Parathyroid adenoma (tissue), 2 donors: ENCODE results near the gene MYEOV.

ENCODE experiments used
- H2AFZ ChIP-seq: fragments of 300-600 bp; sonication (generic); one replicate; pipeline ENCODE4 v1.7.0; 2017; ENCODE audit warnings: antibody characterized with exemption, mild to moderate bottlenecking
- H3K27ac ChIP-seq: fragments of 300-600 bp; sonication (generic); one replicate; pipeline ENCODE4 v1.7.0; 2017
- H3K27me3 ChIP-seq: fragments of 300-600 bp; sonication (generic); one replicate; pipeline ENCODE4 v1.7.0; 2017; ENCODE audit warnings: low read length; ENCODE audit not compliant: control insufficient read depth, insufficient read depth
- H3K36me3 ChIP-seq: fragments of 300-600 bp; sonication (generic); one replicate; pipeline ENCODE4 v1.7.0; 2017; ENCODE audit warnings: low read length; ENCODE audit not compliant: control insufficient read depth, insufficient read depth
- H3K4me1 ChIP-seq: fragments of 300-600 bp; sonication (generic); one replicate; pipeline ENCODE4 v1.7.0; 2017; ENCODE audit warnings: control low read depth
- H3K4me2 ChIP-seq: fragments of 300-600 bp; sonication (generic); one replicate; pipeline ENCODE4 v1.7.0; 2017; ENCODE audit warnings: low read length
- H3K4me3 ChIP-seq: fragments of 300-600 bp; sonication (generic); one replicate; pipeline ENCODE4 v1.7.0; 2017; ENCODE audit warnings: low read depth, low read length
- H3K79me2 ChIP-seq: fragments of 300-600 bp; sonication (generic); one replicate; pipeline ENCODE4 v1.7.0; 2017; ENCODE audit warnings: control low read depth
- H3K9ac ChIP-seq: fragments of 300-600 bp; sonication (generic); one replicate; pipeline ENCODE4 v1.7.0; 2017; ENCODE audit warnings: mild to moderate bottlenecking
- H3K9me3 ChIP-seq: fragments of 300-600 bp; sonication (generic); one replicate; pipeline ENCODE4 v1.7.0; 2017; ENCODE audit warnings: low read length; ENCODE audit not compliant: control insufficient read depth
- TF ChIP-seq, protein P1 (sequence below): fragments of 300-600 bp; sonication (generic); IDR thresholded peaks from one replicate; pipeline ENCODE4 v1.7.0; 2017; ENCODE audit warnings: antibody characterized with exemption, mild to moderate bottlenecking
- donor health status: primary hyperparathyroidism.

Gene MYEOV

DNA sequence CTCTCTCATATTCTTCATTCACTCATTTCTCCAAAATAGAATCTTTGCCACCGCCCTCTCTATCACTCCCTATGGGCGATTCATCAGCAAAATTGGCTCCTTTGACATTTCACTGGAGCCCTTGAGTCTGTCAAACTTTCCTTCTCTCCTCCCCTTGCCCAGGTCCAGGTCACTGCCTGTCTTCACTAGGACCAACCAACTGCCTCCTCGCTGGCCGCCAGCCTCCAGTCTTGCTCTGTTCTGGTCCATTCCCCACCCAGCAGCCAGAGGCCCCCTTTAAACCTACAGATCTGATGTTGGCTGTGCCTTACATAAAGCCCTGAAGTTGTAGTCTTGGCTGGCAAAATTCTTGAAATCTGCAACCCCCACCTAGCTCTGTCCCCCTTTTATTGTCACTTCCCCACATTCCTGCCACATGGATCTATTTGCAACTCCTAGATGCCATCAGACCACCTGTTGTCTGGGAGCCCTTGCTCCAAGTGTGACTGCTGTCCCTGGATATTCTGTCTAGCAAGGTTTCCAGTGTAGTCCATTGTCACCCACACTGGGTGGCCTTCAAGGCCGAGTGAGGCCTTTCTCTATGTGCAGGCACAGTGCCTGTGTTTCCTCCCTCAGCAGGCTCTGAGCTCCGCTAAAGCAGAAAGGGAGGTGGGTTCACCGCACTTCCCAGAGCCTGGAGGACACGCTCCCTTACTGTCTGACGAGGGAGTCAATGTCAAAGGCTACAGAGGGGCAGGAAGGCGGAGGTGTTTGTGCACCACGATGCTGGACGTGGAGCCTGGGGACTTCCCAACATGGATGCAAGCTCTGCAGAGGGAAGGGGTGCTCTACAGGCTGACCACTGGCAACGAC lies 25.5 kb downstream of the MYEOV start:
- H3K4me3 ChIP-seq, result no peak overlapping the region

DNA sequence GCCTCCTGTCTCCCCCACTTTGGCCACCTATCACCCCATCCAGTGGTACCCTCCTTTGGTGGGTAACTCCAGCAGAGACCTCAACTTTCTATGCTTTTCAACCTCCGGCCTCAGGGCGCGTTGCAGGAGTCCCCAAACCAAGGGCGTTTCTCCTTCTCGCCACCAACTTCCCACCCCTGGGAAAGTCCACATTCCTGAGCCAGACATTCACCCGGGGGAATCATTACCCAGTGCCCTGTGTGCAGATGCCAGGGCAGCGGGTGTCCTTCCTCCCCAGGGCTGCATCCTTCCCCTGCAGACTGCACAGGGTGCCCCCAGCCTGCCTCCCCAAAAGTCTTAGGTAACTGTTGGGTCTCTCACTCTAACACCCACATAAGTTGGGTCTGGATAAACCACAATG lies 26.4 kb downstream of the MYEOV start:
- Histone ChIP-seq H3K9ac (no peak overlapping the region), H2AFZ (no peak overlapping the region), H3K79me2 (no peaks in the 10 kb centered on the region), H3K9me3 (no peaks in the 10 kb centered on the region), H3K4me3 (no peak overlapping the region), H3K36me3 (no peaks in the 10 kb centered on the region), H3K4me1 (no peaks in the 10 kb centered on the region), H3K27me3 (no peaks in the 10 kb centered on the region), H3K4me2 (no peak overlapping the region), H3K27ac (no peak overlapping the region)
- TF ChIP-seq, protein P1, sequence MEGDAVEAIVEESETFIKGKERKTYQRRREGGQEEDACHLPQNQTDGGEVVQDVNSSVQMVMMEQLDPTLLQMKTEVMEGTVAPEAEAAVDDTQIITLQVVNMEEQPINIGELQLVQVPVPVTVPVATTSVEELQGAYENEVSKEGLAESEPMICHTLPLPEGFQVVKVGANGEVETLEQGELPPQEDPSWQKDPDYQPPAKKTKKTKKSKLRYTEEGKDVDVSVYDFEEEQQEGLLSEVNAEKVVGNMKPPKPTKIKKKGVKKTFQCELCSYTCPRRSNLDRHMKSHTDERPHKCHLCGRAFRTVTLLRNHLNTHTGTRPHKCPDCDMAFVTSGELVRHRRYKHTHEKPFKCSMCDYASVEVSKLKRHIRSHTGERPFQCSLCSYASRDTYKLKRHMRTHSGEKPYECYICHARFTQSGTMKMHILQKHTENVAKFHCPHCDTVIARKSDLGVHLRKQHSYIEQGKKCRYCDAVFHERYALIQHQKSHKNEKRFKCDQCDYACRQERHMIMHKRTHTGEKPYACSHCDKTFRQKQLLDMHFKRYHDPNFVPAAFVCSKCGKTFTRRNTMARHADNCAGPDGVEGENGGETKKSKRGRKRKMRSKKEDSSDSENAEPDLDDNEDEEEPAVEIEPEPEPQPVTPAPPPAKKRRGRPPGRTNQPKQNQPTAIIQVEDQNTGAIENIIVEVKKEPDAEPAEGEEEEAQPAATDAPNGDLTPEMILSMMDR, result no peak

More for the DNA sequence above, 25.5 kb downstream of the MYEOV start:
- Histone ChIP-seq H3K79me2 (no peaks in the 10 kb centered on the region), H3K36me3 (no peaks in the 10 kb centered on the region), H3K9me3 (no peaks in the 10 kb centered on the region), H3K27me3 (no peaks in the 10 kb centered on the region), H2AFZ (no peak overlapping the region), H3K27ac (no peak overlapping the region), H3K4me2 (no peak overlapping the region), H3K4me1 (no peaks in the 10 kb centered on the region), H3K9ac (no peak overlapping the region)
- TF ChIP-seq, protein P1, result no peak

- Histone ChIP-seq H3K4me1 (no peaks in the 10 kb centered on the region), H3K79me2 (no peaks in the 10 kb centered on the region), H3K9ac (no peak overlapping the region), H3K4me2 (no peak overlapping the region), H3K36me3 (no peaks in the 10 kb centered on the region), H3K27me3 (no peaks in the 10 kb centered on the region), H3K9me3 (no peaks in the 10 kb centered on the region), H2AFZ (no peak overlapping the region), H3K27ac (no peak overlapping the region), H3K4me3 (no peak overlapping the region)
- TF ChIP-seq, protein P1, result no peak
Measured at GRCh38 chr11:69320756-69321741, 27.1 kb downstream of the MYEOV start.

DNA sequence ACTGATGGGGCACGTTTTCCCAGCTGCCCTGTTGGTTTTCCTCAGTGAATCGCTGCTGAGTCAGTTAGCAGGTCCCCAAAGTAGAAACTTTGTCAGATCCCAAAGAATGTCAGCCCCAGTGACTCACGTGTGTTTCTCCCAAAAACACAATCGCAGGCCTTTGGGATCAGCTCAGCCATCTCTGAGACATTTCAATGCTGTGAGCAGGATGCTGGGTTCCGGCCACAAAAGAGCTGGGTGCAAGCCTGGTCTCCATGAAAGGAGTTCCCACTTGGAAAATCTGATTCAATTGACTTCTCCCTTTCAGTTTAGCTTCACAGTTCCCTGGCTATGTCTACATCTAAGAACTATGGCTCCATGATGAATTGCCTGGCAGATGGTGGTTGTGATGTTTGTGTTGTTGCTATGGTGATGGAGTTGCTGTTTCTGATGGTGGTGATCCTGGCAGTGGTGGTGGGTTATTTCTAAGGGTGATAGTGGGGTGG lies 28.0 kb downstream of the MYEOV start:
- Histone ChIP-seq H3K4me1 (no peaks in the 10 kb centered on the region), H3K4me3 (no peak overlapping the region), H3K27me3 (no peaks in the 10 kb centered on the region), H3K4me2 (no peak overlapping the region), H2AFZ (no peak overlapping the region), H3K9me3 (no peaks in the 10 kb centered on the region), H3K36me3 (no peaks in the 10 kb centered on the region), H3K27ac (no peak overlapping the region), H3K79me2 (no peaks in the 10 kb centered on the region), H3K9ac (no peak overlapping the region)
- TF ChIP-seq, protein P1, result no peak
